Measurements from ENCODE around the gene RAMACL. TPM values are rescaled to one million over a fixed set of nuclear protein-coding genes. Genes with fewer than 3 reads are reported as not detected.

RAMACL gene
- total and polyA plus RNA-seq, 2 of the 13 experiments (the other 11 are each of a cell fraction or from before 2014, with no cell fraction given), result 0.09 to 0.29 TPM

DNA sequence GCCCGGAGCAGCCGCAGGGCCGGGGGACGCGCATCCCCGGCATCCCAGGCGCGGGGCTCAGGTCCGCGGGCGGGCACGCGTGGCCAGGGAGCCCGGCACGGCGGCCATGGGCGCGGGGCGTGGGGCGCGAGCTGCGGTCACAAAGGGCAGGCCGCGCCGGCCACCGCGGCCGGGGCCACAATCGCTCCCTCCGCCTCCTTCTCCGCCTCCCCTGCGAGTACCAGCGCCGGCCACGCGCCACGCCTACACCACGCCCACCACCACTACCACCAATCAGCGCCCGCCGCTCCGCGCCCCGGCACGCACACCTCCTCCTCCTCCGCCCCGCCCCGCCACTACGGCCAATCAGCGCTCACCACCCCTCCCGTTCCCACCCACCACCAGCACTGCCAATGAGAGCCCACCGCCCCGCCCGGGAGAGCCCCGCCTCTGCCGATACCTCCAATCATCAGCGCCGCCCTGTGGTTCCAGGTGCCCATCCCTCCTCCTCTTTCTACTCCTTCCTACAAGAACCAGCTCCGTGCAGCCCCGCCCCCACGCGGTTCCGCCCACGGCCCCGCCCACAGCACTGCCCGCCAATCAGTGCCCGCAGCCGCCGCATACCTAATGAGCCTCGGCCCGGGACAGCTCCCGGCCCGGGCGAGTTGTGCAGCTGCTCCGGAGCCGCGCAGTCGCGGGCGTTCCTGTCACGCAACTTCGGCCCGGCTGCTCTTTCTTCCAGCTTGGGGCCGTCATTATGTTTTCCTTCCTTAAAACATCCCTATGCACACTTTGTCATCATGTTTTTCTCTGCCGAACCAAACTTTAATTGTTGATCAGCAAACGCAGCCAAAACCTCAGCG lies 40.8 kb upstream of the RAMACL start, which contains the start of gene RPS6KA2:
Gene RPS6KA2, minus strand, starts transcription at position 219 of the 842 bp plus-strand sequence. CDS start 232 bp downstream, outside the sequence.
- peak; percentile 96 for ATAC-seq
- H4K20me1 ChIP-seq (ENCODE audit: insufficient read depth, low read length), result no peaks in the 10 kb centered on the region; the same call in 1 of the 2 replicates
- H3K79me2 ChIP-seq (ENCODE audit: insufficient read depth, low read length), result no peaks in the 10 kb centered on the region
- peaks cover 12% of the 10 kb centered on the region for H3K4me1 ChIP-seq (ENCODE audit: insufficient read depth, low read length)
- ChIA-PET CTCF (ENCODE audit: low intra/inter-chr PET ratio, low total read pairs) (no interaction called here), POLR2A (interaction anchor here (0.6 to 0.9 kb wide), 2 partner anchors 146 to 284 kb away, joined by 3 read pairs; no protein-coding TSS in a partner anchor)
- H3K9me3 ChIP-seq (ENCODE audit: low read length), result no peaks in the 10 kb centered on the region
- H3K9ac ChIP-seq (ENCODE audit: insufficient read depth, low read depth, low read length), result no peak within 1 kb of the TSS
- WGBS (ENCODE audit: low lambda C conversion rate), result 25% methylated on average over 59 of the region's 87 CpGs
- BruUV-seq (replicated peaks), result no TSS peak
- peak; percentile 89 for DNase-seq (ENCODE audit: low spot score)
- H3K27ac ChIP-seq (ENCODE audit: extremely low read length, insufficient read depth, low read length), result no peak within 1 kb of the TSS
- H3K36me3 ChIP-seq (replicated peaks in 1 of 2; ENCODE audit: control insufficient read depth in 1 of 2, insufficient read depth in 2 of 2, low read length in 2 of 2), result no peaks in the 10 kb centered on the region
- FAIRE-seq, result no peak
- H3K27me3 ChIP-seq (ENCODE audit: control insufficient read depth in 1 of 2, insufficient read depth in 2 of 2, low read length in 2 of 2), result peaks cover 16 to 65% of the 10 kb centered on the region in 2 experiments
- H3K4me3 ChIP-seq (replicated peaks in 1 of 3; ENCODE audit: insufficient read depth in 1 of 3, low read depth in 2 of 3, low read length in 3 of 3), result peak within 1 kb of the TSS; percentile 53 to 67 (median 59)
- intact Hi-C loops (cut with micrococcal nuclease; ENCODE audit: unreplicated experiment), result no loop called here
- in situ Hi-C loops (cut with HindIII; ENCODE audit: extremely low pct_ligation_motif_present, low pct_unique_long_range_greater_than_20kb), result no loop called here
- H3K4me2 ChIP-seq (ENCODE audit: low read depth, low read length), result peak within 1 kb of the TSS; percentile 72
- H2AFZ ChIP-seq (ENCODE audit: low read length), result no peak within 1 kb of the TSS
- TF ChIP-seq ZNF709 (CRISPR knock-in tag; IDR thresholded peaks at IDR 0.05) (0 out of 2 replicates have a peak, but pooled peaks have one; percentile 35), SP2 (CRISPR knock-in tag; IDR thresholded peaks at IDR 0.05) (peak; percentile 66), MAZ (IDR thresholded peaks at IDR 0.05; ENCODE audit: borderline replicate concordance, low read depth, low read length) (no peak), MAZ (CRISPR knock-in tag; IDR thresholded peaks at IDR 0.05; ENCODE audit: low read depth) (peak; percentile 24), ZSCAN12 (CRISPR knock-in tag; IDR thresholded peaks at IDR 0.05) (peak; percentile 37; the same call in 1 of the 2 replicates), ZNF30 (CRISPR knock-in tag; IDR thresholded peaks at IDR 0.05) (no peak), ELF4 (CRISPR knock-in tag; IDR thresholded peaks at IDR 0.05; ENCODE audit: borderline replicate concordance) (0 out of 2 replicates have a peak, but pooled peaks have one; percentile 46), CBX1 (IDR thresholded peaks at IDR 0.05; ENCODE audit: low read depth) (peak; percentile 35), SP1 (IDR thresholded peaks at IDR 0.05) (peak; percentile 71), SP1 (CRISPR knock-in tag; IDR thresholded peaks at IDR 0.05) (peak; percentile 94), JARID2 (CRISPR knock-in tag; IDR thresholded peaks at IDR 0.05; ENCODE audit: insufficient replicate concordance) (no peak), SP5 (CRISPR knock-in tag; IDR thresholded peaks at IDR 0.05; ENCODE audit: borderline replicate concordance, low read depth) (peak; percentile 20; the same call in 1 of the 2 replicates), ZMYM3 (CRISPR knock-in tag; IDR thresholded peaks at IDR 0.05) (no peak)
- TF ChIP-seq, protein P1, sequence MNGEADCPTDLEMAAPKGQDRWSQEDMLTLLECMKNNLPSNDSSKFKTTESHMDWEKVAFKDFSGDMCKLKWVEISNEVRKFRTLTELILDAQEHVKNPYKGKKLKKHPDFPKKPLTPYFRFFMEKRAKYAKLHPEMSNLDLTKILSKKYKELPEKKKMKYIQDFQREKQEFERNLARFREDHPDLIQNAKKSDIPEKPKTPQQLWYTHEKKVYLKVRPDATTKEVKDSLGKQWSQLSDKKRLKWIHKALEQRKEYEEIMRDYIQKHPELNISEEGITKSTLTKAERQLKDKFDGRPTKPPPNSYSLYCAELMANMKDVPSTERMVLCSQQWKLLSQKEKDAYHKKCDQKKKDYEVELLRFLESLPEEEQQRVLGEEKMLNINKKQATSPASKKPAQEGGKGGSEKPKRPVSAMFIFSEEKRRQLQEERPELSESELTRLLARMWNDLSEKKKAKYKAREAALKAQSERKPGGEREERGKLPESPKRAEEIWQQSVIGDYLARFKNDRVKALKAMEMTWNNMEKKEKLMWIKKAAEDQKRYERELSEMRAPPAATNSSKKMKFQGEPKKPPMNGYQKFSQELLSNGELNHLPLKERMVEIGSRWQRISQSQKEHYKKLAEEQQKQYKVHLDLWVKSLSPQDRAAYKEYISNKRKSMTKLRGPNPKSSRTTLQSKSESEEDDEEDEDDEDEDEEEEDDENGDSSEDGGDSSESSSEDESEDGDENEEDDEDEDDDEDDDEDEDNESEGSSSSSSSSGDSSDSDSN (CRISPR knock-in tag; IDR thresholded peaks at IDR 0.05), result peak; percentile 76; the same call in 1 of the 2 replicates
- TF ChIP-seq, protein P2, sequence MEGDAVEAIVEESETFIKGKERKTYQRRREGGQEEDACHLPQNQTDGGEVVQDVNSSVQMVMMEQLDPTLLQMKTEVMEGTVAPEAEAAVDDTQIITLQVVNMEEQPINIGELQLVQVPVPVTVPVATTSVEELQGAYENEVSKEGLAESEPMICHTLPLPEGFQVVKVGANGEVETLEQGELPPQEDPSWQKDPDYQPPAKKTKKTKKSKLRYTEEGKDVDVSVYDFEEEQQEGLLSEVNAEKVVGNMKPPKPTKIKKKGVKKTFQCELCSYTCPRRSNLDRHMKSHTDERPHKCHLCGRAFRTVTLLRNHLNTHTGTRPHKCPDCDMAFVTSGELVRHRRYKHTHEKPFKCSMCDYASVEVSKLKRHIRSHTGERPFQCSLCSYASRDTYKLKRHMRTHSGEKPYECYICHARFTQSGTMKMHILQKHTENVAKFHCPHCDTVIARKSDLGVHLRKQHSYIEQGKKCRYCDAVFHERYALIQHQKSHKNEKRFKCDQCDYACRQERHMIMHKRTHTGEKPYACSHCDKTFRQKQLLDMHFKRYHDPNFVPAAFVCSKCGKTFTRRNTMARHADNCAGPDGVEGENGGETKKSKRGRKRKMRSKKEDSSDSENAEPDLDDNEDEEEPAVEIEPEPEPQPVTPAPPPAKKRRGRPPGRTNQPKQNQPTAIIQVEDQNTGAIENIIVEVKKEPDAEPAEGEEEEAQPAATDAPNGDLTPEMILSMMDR (CRISPR knock-in tag; IDR thresholded peaks at IDR 0.05), result peak; percentile 30; the same call in 1 of the 2 replicates
- TF ChIP-seq, protein P3, sequence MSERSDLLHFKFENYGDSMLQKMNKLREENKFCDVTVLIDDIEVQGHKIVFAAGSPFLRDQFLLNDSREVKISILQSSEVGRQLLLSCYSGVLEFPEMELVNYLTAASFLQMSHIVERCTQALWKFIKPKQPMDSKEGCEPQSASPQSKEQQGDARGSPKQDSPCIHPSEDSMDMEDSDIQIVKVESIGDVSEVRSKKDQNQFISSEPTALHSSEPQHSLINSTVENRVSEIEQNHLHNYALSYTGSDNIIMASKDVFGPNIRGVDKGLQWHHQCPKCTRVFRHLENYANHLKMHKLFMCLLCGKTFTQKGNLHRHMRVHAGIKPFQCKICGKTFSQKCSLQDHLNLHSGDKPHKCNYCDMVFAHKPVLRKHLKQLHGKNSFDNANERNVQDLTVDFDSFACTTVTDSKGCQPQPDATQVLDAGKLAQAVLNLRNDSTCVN (CRISPR knock-in tag; IDR thresholded peaks at IDR 0.05; ENCODE audit: borderline replicate concordance), result no peak
- TF ChIP-seq, protein P4, sequence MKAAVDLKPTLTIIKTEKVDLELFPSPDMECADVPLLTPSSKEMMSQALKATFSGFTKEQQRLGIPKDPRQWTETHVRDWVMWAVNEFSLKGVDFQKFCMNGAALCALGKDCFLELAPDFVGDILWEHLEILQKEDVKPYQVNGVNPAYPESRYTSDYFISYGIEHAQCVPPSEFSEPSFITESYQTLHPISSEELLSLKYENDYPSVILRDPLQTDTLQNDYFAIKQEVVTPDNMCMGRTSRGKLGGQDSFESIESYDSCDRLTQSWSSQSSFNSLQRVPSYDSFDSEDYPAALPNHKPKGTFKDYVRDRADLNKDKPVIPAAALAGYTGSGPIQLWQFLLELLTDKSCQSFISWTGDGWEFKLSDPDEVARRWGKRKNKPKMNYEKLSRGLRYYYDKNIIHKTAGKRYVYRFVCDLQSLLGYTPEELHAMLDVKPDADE (CRISPR knock-in tag; IDR thresholded peaks at IDR 0.05), result no peak

Data from HepG2 (cell line).